Measurements from ENCODE around the gene DAGLB.
"Not testable (repeated sequence)": the region's sequence is repeated elsewhere in the genome, so short reads cannot be mapped to it uniquely, and the experiment has no call there.

DAGLB gene

GRCh38 chr7:6423942-6424701 lies 23.6 kb downstream of the DAGLB start:
- DNase-seq, result no peak

- DNase-seq, result no peak
These were observed 24.7 kb downstream of the DAGLB start for GRCh38 chr7:6422926-6423632.

- no peak for DNase-seq
These were observed 25.7 kb downstream of the DAGLB start for GRCh38 chr7:6422095-6422494.

- DNase-seq, result no peak
These were observed 27.1 kb downstream of the DAGLB start for GRCh38 chr7:6420680-6421079.

- no peak for DNase-seq
These were observed 28.4 kb downstream of the DAGLB start for GRCh38 chr7:6419310-6419773.

- no peak for DNase-seq
These were observed 30.3 kb downstream of the DAGLB start for GRCh38 chr7:6417408-6417807.

GRCh38 chr7:6416516-6417145 lies 31.1 kb downstream of the DAGLB start:
- DNase-seq, result no peak

- no peak for DNase-seq
These were observed 34.1 kb downstream of the DAGLB start for GRCh38 chr7:6413637-6414036.

- no peak for DNase-seq
These were observed 37.6 kb downstream of the DAGLB start for GRCh38 chr7:6409944-6410693.

- no peak for DNase-seq
These were observed 38.7 kb downstream of the DAGLB start for GRCh38 chr7:6409091-6409490.

- no peak for DNase-seq
These were observed 40.3 kb downstream of the DAGLB start for GRCh38 chr7:6407434-6407833.

GRCh38 chr7:6406121-6406520 lies 41.6 kb downstream of the DAGLB start:
- DNase-seq, result no peak

- no peak for DNase-seq
These were observed 43.8 kb downstream of the DAGLB start for GRCh38 chr7:6403907-6404306.

GRCh38 chr7:6402741-6403140 lies 45.0 kb downstream of the DAGLB start:
- no peak for DNase-seq

- no peak for DNase-seq
These were observed 45.7 kb downstream of the DAGLB start for GRCh38 chr7:6402041-6402440.

GRCh38 chr7:6401536-6401935 lies 46.2 kb downstream of the DAGLB start:
- no peak for DNase-seq

GRCh38 chr7:6400243-6401105 lies 47.3 kb downstream of the DAGLB start:
- not testable (repeated sequence) for DNase-seq

- DNase-seq, result no peak
These were observed 48.4 kb downstream of the DAGLB start for GRCh38 chr7:6399351-6399750.

- DNase-seq, result no peak
These were observed 48.8 kb downstream of the DAGLB start for GRCh38 chr7:6398943-6399342.

GRCh38 chr7:6397759-6398495 lies 49.8 kb downstream of the DAGLB start:
- DNase-seq, result not testable (repeated sequence)

GRCh38 chr7:6395898-6396595 lies 51.7 kb downstream of the DAGLB start:
- DNase-seq, result no peak
